Fibroblast of the aortic adventitia (primary cell): ENCODE measurements around the gene DOLK. TPM values are rescaled to one million over a fixed set of nuclear protein-coding genes. Genes with fewer than 3 reads are reported as not detected.

ENCODE experiments used
- DNase-seq: peaks from one replicate; pipeline ENCODE4 v3.0.0-alpha.2; 2010; ENCODE audit warnings: low read depth
- H3K4me3 ChIP-seq: 2 replicates; pipeline ENCODE4 v1.5.1; 2011; ENCODE audit warnings: low read depth, mild to moderate bottlenecking, control low read depth, low read length, moderate library complexity
- CTCF ChIP-seq: IDR thresholded peaks from 2 replicates; pipeline ENCODE4 v1.5.1; 2011; ENCODE audit warnings: mild to moderate bottlenecking, low read length, control low read depth, inconsistent platforms; ENCODE audit not compliant: insufficient read depth
- total RNA-seq: library from RNA; depleted of rRNA; stranded (reverse); fragments of >200 nt; gene quantifications from 2 replicates; pipeline ENCODE4 v1.2.3, GENCODE V29; 2012; ENCODE audit warnings: low replicate concordance

Gene DOLK
- total RNA-seq = 17.6 and 27.4 TPM in 2 replicates

- peak within 1 kb of the TSS; percentile 93 for H3K4me3 ChIP-seq
- peak; percentile 86 for DNase-seq
- no peak for TF ChIP-seq CTCF
Observed at GRCh38 chr9:128947527-128948301, at the start of gene DOLK, which contains the start of gene NUP188. Gene DOLK, minus strand, starts transcription at chr9:128947603. Its CDS starts 300 bp downstream, at chr9:128947303. Gene NUP188, plus strand, starts transcription at chr9:128947699. Its CDS starts 21 bp downstream, at chr9:128947720.

- DNase-seq = peak; percentile 76
- no peak for TF ChIP-seq CTCF
- H3K4me3 ChIP-seq = no peak overlapping the region
Observed at GRCh38 chr9:128995791-128996190, 48.4 kb upstream of the DOLK start.

- peak; percentile 22 for DNase-seq
- TF ChIP-seq CTCF = peak; percentile 33
- H3K4me3 ChIP-seq = no peak overlapping the region
Observed at GRCh38 chr9:128992995-128993394, 45.6 kb upstream of the DOLK start.

- DNase-seq = peak; percentile 73
- H3K4me3 ChIP-seq = no peak overlapping the region
- no peak for TF ChIP-seq CTCF
Observed at GRCh38 chr9:128987805-128988204, 40.4 kb upstream of the DOLK start.

- no peak for DNase-seq
- TF ChIP-seq CTCF = no peak
- no peak overlapping the region for H3K4me3 ChIP-seq
Observed at GRCh38 chr9:128986671-128987070, 39.3 kb upstream of the DOLK start.

GRCh38 chr9:128983536-128983935, 36.1 kb upstream of the DOLK start:
- no peak overlapping the region for H3K4me3 ChIP-seq
- TF ChIP-seq CTCF = no peak
- no peak for DNase-seq
